ENCODE results near the gene FAM240A. TPM values are rescaled to one million over a fixed set of nuclear protein-coding genes. Genes with fewer than 3 reads are reported as not detected.

FAM240A gene
- total RNA-seq, 4 donors from 2014 or later: 0.50 TPM; not detected in 3

- Histone ChIP-seq H3K27ac (no peak overlapping the region), H3K4me1 (peaks cover 0 to under 1% (median 0%) of the 10 kb centered on the region in 3 donors), H3K9me3 (no peaks in the 10 kb centered on the region), H3K27me3 (peaks cover 0 to 25% (median 1%) of the 10 kb centered on the region in 4 donors), H3K36me3 (no peaks in the 10 kb centered on the region), H3K4me3 (no peak overlapping the region)
- intact Hi-C loops (cut with DNase I): no loop called here
- TF ChIP-seq CTCF (IDR thresholded peaks at IDR 0.05): no peak
- no peak for TF ChIP-seq POLR2A (IDR thresholded peaks at IDR 0.05)
- 76 to 77% methylated on average over 2 to 3 of the region's 3 CpGs for WGBS, 2 donors
- DNase-seq: no peak
These were observed 40.6 kb upstream of the FAM240A start for GRCh38 chr3:46571684-46572083.

GRCh38 chr3:46573701-46574100 is 38.6 kb upstream of the FAM240A start:
- Histone ChIP-seq H3K27me3 (peaks cover 0 to 37% (median 1%) of the 10 kb centered on the region in 4 donors), H3K4me1 (peaks cover 0 to 4% (median 0%) of the 10 kb centered on the region in 3 donors), H3K27ac (no peak overlapping the region), H3K36me3 (no peaks in the 10 kb centered on the region), H3K9me3 (no peaks in the 10 kb centered on the region), H3K4me3 (no peak overlapping the region)
- intact Hi-C loops (cut with DNase I): no loop called here
- no peak for TF ChIP-seq CTCF (IDR thresholded peaks at IDR 0.05)
- no peak for TF ChIP-seq POLR2A (IDR thresholded peaks at IDR 0.05)
- DNase-seq: no peak
- 30 to 44% methylated on average over 4 of the region's 4 CpGs for WGBS, 2 donors

GRCh38 chr3:46574243-46574646 is 38.1 kb upstream of the FAM240A start:
- no peak for DNase-seq
- Histone ChIP-seq H3K36me3 (no peaks in the 10 kb centered on the region), H3K4me1 (peaks cover 0 to 10% (median 0%) of the 10 kb centered on the region in 3 donors), H3K27ac (no peak overlapping the region), H3K4me3 (no peak overlapping the region), H3K27me3 (peaks cover 0 to 39% (median 1%) of the 10 kb centered on the region in 4 donors), H3K9me3 (no peaks in the 10 kb centered on the region)
- 40 to 75% methylated on average over 2 of the region's 2 CpGs for WGBS, 2 donors
- intact Hi-C loops (cut with DNase I): no loop called here
- TF ChIP-seq CTCF (IDR thresholded peaks at IDR 0.05) (no peak), POLR2A (IDR thresholded peaks at IDR 0.05) (no peak)

- DNase-seq: no peak
- intact Hi-C loops (cut with DNase I): no loop called here
- 78 to 89% methylated on average over 5 of the region's 5 CpGs for WGBS, 2 donors
These were observed 37.3 kb upstream of the FAM240A start for GRCh38 chr3:46574881-46575576.

More at GRCh38 chr3:46574881-46575576, 37.3 kb upstream of the FAM240A start:
- TF ChIP-seq CTCF (IDR thresholded peaks at IDR 0.05): no peak
- no peak for TF ChIP-seq POLR2A (IDR thresholded peaks at IDR 0.05)
- Histone ChIP-seq H3K4me3 (no peak overlapping the region), H3K27ac (no peak overlapping the region), H3K4me1 (peaks cover 0 to 15% (median 0%) of the 10 kb centered on the region in 3 donors), H3K9me3 (no peaks in the 10 kb centered on the region), H3K36me3 (no peaks in the 10 kb centered on the region), H3K27me3 (peaks cover 0 to 46% (median 1%) of the 10 kb centered on the region in 4 donors)
